Stimulated activated CD8-positive, alpha-beta memory T cell treated with anti-CD3 and anti-CD28 coated beads, Interleukin-2, amount 100 ng/mL, for 48 hours (primary cell): ENCODE measurements around the gene PHOSPHO1.

Experiments used
- DNase-seq, 2 donors: peaks; one replicate each; pipeline ENCODE4 v3.0.0-alpha.2; 2020; ENCODE audit warnings: low read depth in 2 of 2

PHOSPHO1 gene

DNA sequence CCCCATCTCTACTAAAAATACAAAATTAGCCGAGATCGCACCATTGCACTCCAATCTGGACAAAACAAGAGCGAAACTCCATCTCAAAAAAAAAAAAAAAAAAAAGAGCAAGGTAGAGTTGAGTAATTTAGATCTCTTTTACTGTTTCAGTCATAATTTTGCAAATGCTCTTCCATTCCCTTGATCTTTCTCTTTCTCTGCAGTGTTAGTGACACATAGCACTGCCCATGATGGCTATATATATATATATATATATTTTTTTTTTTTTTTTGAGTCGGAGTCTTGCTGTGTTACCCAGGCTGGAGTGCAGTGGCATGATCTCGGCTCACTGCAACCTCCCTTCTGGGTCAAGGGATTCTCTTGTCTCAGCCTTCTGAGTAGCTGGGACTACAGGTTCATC lies 12.2 kb upstream of the PHOSPHO1 start:
- no peak for DNase-seq

DNA sequence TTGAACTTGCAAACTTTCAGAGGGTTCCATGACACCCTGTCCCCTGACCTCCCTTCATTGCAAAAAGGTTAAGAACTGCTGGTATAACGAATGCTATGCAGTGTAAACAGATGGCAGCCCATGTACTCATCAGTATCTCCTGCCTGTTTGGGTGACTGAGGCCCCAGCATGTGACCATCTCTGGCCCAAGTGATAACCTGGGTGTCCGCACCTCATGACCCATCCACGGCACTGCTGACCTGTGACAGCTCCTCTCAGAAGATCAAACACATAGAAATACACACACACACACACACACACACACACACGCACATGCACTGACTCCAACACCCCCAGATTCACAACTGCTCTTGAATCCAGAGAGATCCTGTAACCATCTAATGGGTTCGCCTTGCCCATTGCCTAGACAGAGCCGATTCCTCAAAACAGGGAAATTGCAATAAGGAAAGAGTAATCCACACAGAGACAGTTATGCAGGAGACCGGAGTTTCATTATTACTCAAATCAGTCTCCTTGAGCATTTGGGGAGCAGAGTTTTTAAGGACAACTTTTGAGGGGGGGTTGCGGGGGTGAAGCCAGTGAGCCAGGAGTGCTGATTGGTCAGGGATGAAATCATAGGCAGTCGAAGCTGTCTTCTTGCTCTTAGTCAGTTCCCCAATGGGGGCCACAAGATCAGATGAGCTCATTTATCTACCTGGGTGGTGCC lies 11.3 kb upstream of the PHOSPHO1 start:
- DNase-seq = no peak

DNA sequence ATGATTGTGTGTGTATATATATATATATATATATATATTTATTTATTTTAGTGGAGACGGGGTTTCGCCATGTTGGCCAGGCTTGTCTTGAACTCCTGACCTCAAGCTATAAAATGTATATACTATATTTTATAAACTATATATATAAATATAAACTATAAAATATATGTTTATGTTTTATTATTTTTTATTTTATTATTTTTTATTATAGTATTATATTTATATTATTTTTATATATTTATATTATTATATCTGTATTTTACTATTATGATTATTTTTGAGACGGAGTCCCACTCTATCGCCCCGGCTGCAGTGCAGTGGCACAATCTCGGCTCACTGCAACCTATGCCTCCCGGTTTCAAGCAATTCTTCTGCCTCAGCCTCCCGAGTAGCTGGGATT lies 10.5 kb upstream of the PHOSPHO1 start:
- no peak for DNase-seq

DNA sequence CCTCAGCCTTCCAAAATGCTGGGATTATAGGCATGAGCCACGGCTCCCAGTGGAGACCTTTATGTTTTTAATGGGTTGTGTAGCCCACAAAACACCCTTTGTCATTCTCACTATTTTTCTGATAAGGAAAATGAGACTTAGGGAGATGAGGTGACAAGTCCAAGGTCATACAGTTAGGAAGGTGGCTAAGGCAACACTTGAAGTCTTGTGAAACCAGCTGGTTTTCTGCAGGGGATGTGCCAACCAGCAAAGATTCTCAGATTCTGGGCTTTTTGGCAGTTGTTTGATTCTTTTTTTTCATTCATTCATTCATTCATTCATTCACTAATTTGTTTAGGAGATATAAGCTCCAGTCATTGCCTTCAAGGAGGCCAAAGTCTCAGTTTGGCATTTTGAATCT lies 10.0 kb upstream of the PHOSPHO1 start:
- DNase-seq = no peak

DNA sequence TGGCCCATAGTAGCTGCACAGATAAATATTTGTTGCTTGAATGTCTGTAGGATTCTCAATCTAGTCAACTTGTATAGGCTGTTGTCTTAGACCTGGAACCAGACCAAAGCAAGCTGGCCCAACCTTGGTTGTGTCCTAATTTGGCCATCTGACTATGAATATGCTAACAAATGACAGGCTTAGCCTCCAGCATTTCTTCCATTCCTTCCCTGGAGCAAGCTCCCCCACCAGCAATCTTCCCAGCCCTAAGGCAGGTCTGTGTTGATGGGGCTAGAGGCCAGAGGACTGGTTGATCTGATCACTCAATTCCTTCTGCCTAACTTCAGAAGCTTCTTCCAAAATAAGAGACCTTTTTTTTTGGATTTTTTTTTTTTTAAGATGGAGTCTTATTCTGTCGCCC lies 9.4 kb upstream of the PHOSPHO1 start:
- no peak for DNase-seq

DNA sequence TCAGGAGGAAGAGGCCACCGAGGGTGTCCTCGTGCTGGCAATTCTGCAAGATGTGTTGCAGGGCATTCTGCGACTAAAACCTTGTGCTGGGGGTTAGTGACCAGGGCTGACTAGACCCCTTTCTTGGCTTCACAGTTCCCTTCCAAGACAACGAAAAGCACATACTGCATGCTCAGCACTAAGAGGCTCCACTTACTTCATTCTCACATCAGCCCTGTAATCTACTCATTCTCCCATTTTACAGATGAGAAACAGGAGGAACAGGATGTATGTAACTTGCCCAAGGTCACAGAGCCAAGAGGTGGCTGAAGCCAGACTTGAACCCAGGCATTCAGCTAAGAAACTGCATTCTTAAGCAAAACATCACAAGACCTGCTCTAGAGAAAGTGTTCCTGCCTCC lies 5.3 kb upstream of the PHOSPHO1 start:
- DNase-seq = no peak

DNA sequence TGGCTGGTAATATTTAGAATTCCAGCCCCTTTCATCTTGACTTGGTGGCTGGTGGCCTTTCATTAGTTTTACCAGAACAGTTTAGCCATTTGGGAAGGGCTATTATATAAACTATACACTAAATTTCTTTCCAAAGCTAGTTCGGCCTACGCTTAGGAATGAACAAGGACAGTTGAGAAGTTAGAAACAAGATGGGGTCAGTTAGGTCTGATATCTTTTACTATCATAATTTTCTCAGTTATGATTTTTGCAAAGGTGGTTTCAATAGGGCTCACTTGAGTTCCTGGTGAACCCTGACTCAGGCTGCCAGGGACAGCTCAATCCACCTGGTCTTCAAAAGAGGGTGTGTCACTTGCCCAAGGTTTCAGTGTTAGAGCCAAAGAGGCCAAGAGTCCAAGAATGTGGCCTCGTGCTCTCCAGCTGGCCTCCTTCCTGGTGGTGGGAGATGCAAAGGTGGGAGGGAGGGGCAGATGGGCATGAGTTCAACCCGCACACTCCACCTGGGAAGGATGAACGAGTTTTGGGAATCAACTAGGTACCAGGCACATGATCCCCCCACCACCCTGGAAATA lies 4.0 kb upstream of the PHOSPHO1 start:
- no peak for DNase-seq

DNA sequence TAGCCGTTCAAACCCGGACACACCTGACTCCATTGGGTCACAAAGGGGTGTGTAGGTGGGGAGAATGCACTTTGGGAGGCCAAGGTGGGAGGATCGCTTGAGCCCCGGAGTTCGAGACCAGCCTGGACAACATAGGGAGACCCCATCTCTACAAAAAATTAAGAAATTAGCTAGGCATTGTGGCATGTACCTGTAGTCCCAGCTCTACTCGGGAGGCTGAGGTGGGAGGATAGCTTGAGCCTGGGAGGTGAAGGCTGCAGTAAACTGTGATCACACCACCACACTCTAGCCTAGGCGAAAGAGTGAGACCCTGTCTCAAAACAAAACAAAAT lies 942 bp upstream of the PHOSPHO1 start:
- DNase-seq = no peak

DNA sequence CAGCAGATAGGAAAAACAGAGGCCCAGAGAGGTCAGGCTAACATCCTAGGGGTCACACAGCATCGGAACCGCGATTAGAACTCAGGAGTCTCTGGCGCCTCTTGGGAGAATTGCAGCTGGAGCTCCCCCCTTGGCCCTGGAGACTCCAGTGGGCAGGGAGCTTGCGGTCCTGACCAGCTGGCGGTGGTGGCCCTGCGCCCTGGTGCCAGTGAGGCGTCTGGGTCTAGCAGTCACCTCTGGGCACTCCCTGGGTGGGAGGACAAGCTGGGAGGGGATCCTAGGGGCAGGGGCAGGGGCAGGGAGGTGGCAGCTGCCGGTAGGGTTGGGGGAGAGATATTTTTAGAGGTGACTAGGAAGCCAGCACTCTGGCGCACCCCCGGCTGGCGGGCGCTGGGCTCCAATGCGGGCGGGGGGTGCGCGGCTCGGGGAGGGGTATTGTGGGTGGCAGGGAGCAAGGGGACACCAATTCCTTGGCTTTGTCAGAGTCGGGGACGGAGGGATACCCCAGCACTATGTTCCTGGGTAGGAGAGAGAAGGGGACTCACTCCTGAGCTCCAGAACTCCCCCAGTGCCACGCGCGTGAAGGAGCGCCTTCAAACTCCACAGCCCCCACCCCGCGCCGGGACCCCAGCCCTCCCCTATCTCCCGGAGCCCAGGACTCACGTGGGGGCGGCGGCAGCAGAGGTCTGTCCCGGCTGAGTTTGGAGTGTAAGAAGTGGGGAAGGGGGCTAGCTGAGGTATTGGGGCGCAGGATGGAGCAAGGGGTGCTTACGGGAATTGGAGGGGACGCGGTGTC lies 584 bp downstream of the PHOSPHO1 start:
- no peak for DNase-seq

DNA sequence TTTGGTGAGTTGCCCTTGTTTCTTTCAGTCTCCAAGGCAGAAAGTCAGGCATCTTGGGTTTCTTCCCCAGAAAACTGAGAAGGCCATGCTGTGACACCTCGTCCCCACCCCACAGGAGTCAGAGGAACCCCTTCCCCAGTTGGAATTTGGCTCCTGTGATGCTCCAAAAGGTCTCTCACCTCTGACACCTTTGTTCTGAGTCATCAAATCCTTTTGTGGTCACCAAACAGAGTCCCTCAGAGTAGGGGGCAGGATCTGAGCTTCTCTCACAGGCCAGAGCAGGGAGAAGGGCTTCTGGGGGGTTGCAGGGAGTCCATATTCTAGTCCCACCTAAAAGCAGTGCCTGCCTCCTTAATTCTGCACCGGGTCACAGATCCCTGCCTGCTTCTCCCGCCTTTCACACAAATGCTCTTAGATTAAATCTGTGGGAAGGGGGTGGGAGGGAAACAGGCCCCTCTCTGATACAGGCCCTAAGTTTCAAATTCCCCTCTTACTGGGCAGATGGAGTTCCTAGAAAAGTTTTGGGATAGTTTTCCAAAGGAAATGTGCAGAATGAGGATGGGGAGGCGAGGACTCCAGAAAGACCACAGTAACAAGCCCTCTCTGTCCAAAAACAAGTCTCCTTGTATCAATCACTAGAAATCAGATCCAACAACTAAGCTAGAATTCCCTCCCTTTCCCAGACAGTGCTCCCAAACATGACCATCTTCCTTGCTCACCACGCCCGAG lies 1.3 kb downstream of the PHOSPHO1 start:
- DNase-seq = no peak

DNA sequence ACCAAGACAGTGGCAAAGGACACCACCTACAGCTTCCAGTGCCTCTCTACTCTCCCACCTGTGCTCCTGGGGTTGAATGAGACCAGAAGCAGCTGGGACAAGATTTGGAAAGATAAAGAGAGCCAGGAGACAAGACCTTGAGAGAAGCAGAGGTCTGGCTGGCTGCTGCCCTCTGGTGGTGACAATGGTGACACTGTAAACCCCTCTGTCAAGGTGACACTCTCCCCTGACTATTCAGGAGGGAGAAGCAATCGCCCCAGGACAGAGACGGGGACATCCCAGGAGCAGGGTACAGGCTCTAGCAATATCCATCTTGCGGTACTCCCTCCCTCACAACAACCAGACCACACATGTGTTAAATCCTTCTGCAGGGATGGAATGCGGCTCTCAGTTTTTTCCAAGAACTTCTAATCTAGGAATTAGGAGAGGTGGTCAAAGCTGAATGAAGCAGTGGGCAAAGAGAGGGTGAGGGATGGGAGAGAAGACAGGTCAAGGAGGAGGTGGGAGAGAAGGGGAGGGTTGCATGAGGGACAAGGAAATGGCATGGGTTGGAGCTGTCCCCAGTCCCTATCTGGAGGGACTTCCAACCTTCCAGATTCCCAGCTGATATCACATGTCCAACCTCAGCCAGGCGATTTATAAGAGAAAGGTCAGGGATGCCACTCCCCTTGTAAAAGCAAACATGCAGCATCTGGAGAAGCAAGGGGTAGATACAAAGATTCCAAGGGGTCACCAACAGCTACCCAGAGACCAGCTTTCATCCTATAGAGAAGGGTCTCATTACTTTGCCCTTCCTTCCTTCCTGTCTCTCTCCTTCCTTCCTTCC lies 2.9 kb downstream of the PHOSPHO1 start:
- DNase-seq = peak; percentile 66 to 69

DNA sequence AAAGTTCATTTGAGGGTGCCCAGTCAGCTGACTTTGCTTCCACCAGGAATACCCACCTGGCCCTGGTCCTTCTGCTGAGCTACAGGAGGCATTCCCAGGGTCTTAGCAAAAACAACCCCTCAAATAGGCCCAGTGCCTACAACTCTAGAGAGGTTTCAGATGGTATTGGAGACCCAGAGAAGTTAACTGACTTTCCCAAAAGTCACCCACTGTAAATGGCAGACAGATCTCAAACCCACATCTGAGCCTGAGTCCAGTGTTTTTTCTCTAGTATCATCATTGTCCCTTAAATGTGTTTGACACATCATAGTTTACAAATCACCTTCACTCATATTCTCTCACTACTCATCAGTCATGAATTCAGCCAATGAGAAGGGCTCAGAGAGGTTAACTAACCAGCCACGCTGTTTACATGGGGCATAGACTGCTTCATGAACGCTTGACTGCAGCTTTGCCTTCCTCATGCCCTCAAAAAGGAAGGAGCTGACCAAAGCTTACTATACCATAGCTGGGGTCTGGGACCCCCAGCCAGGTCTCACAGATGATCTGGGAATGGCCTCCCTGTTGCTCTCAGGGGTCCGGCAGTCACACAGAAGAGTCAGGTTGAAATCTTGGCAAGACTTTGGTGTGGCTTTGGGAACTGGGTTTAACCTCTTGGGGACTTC lies 3.7 kb downstream of the PHOSPHO1 start:
- no peak for DNase-seq

DNA sequence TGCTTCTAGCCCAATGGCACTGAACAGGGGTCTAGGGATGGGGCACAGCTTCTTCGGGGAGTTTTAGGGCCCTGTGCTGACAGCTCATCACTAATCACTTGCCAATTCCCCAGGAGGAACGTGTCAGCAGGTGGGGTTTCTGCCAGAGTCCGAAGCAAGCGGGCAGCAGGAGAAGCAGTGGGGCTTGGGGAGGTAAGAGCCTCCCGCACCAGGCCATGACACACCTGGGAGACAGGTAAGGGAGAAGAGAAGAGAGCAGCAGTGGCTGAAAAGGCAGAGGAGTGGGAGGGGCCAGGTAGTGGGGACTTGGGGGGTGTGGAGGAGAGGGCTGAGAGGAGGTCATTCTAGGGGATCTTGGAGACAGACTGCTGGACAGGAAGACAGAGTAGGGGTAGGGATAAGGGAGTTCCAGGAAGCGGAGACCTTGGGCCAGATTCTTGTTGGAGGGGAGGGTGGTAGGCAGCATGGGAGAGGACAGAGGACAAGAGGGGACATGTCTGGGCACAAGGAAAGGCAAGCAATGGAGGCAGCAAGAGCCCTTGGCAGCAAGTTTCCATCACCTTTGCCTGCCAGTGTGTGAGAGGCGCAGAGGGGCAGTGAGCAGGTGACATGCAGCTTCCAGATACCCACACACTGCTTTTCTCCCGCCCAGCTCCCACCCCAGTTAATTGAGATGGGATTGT lies 4.9 kb downstream of the PHOSPHO1 start:
- no peak for DNase-seq

DNA sequence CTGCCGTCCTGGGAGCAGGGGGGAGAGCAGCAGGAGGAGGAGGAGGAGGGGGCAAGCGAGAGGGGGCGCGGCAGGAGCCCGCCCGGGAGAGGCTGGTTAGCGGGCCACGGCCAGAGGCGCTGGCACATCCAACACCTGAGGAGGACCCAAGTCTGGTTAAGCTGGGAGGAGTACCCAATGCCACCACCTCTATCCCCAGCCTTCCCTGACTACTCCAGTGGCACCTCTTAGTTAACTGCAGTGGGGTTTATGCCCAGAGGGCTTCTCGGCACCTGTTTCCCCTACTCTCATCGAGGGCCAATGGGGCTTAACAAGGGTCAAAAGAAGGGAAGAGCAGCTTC lies 5.6 kb downstream of the PHOSPHO1 start:
- no peak for DNase-seq

DNA sequence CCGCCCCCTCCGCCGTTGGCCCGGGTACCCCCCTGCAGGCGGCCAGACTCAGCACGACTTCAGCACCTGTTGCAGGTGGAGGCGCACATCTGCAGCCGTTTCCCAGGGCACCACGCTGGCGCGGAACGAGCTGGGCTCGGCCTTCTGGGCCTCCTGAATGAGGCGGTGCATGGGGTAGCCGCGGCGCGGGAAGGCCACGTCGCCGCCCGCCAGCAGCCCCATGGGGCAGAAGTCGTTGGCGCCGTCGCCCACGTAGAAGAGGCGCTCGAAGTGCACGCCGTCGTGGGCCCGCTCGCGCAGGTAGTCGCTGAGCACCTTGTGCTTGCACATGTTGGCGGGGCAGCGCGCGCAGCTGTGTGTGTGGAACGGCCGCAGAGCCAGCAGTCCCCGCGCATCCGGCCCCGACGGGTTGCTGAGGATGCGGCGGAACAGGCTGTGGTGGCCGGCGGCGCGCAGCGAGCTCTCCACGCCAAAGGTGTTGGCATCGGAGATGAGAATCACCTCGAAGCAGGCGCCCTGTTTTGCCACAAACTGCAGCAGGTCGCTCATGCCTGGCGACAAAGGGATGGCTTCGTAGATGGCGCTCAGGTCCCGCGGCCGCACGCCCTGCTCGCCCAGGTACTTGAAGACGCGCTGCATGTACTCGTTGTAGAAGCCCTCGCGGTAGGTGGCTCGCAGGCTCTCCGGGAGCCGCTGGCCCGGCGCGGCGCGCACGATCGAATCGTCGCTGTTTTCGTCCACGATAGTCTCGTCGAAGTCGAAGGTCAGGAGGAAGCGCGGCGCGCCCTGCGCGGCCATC lies 6.2 kb downstream of the PHOSPHO1 start:
- no peak for DNase-seq

DNA sequence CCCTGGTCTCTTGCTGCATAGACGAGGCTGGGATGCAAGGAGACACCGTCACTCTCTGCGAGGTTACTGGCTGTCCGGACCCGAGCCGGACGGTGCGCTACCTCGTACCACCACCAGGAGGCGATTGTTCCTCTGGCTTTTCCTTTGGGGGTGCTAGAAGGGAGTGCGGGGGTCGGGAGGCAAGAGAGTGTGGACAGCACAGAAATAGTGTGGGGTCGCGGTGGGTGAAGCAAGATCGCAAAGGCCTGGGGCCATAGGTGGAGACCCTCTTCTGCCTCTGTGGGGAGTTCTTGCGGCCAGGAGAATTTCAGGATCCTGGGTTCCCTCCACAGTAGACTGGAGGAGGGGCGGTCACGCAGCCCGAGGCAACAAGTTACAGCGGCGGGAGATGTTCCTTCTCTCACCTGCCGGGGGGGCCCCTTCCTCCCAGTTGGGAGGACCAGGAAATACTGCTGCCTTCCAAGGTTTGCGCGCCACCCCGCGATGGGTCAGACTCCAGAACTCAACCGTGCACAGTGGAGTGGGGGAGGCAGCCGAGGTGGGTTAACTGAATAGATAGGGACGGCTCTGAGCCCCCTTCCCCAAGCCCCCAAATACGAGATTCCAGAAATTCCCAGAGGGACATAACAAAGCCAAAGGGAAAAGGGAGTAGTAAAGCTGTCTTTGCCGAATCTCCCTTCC lies 6.9 kb downstream of the PHOSPHO1 start:
- DNase-seq = peak; percentile 52 to 73

DNA sequence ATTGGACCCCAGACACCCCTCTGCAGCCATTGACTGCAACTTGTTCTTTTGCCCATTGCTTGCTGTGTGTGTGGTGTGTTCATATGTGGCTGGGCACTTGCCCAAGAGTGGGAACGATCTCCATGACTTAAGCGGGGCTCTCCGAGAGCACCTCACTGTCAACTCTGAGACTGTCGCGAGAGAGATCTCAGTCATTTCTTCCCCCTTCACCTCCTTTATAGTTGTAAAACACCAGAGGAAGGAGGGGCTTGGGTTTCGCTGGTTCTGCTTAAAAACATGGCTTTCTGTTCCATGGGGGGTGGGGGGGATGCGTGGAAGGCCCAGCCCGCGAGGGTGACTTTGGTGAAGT lies 7.4 kb downstream of the PHOSPHO1 start:
- no peak for DNase-seq

DNA sequence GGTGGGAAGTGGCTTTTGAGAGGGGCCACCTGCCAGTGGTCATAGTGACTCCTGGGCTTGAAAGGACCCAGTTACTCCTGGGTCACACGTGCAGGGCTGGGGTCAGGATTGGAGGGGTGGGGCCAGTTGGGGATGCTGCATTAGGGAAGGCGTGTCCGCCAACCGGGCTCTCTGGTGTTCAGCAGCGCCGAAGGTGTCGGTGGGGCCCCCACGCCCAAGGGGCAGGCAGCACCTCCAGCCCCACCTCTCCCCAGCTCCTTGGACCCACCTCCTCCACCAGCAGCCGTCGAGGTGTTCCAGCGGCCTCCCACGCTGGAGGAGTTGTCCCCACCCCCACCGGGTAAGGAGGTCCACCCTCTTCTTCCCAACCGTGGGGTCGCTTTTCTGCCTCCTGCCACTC lies 10.6 kb downstream of the PHOSPHO1 start:
- no peak for DNase-seq
